ENCODE measurements around the gene DHH. TPM values are rescaled to one million over a fixed set of nuclear protein-coding genes. Genes with fewer than 3 reads are reported as not detected.

The DHH gene
- polyA plus RNA-seq, 1 of the 3 experiments (the other 2 are of a cell fraction): 0.13 TPM

DNA sequence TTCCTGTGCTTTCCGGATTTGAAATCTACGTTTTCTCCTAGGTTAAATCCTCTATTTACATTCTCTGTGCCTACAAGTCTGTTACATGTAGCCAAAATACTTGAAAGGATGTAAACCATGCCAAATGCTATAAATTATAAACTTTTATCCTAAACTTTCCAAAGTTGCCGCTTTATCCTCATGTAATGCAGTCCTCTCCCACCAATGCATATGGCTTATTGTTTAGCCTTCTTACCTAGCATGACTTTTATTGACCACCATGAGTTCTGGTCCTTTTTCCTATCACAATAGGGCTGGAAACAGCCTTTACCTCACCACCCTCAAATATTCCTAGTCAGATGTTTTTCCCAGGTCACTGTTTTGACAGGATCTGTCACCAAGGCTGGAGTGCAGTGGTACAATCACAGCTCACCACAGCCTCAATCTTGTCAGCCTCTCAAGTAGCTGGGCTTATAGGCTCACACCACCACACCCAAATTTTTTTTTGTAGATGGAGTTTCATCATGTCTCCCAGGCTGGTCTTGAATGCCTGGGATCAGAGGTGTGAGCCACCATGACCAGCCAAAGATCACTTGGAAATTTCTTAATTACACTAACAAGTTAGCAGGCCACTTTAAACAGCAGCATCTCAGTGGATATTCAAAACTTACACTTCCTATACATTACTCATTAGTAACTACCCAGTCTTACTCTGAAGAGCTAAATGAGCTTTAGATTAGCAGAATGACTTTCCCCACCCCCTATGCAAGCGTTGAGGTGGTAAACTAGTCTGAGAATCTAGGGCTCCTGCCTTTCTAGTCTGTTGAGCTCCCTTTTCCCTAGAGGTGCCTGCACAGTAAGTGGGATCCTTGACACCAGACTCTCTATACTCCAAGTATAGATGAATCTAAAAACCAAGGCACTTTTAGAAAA, 32.5 kb upstream of the DHH start:
- Histone ChIP-seq H3K4me2 (no peak overlapping the region), H3K9ac (no peak overlapping the region), H4K20me1 (ENCODE audit: insufficient read depth) (peaks cover 42% of the 10 kb centered on the region), H2AFZ (ENCODE audit: low read depth) (no peak overlapping the region), H3K27ac (ENCODE audit: low read depth in 2 of 2, low read length in 1 of 2) (0 out of 4 replicates have a peak overlapping the region, but pooled peaks of 1 of the 2 experiments have one; percentile 3), H3F3A (replicated peaks; ENCODE audit: insufficient read depth) (peaks cover 50% of the 10 kb centered on the region), H3K36me3 (replicated peaks in 1 of 2; ENCODE audit: control insufficient read depth in 1 of 2, insufficient read depth in 2 of 2, low read length in 1 of 2) (peaks cover 25 to 30% of the 10 kb centered on the region in 2 experiments), H3K9me3 (no peaks in the 10 kb centered on the region), H3K79me2 (ENCODE audit: insufficient read depth) (peaks cover 32% of the 10 kb centered on the region), H3K4me3 (ENCODE audit: low read depth in 2 of 2, low read length in 1 of 2) (no peak overlapping the region), H3K9me2 (no peaks in the 10 kb centered on the region), H3K27me3 (ENCODE audit: insufficient read depth) (no peaks in the 10 kb centered on the region), H3K4me1 (ENCODE audit: control insufficient read depth in 1 of 2, insufficient read depth in 2 of 2, low read depth in 1 of 2, low read length in 1 of 2) (peaks cover 10 to 15% of the 10 kb centered on the region in 2 experiments; a peak in 3 of 4 replicates)
- 89% methylated on average over 4 of the region's 4 CpGs for WGBS (ENCODE audit: low lambda C conversion rate)
- CTCF ChIA-PET: interaction anchor here (0.6 to 7.3 kb wide), 9 partner anchors 23 to 108 kb away, joined by 3 to 69 read pairs (median 3); partner anchors contain the start of gene DHH
- POLR2A ChIA-PET: interaction anchor here (0.5 to 0.9 kb wide), 4 partner anchors 33 to 108 kb away, joined by 3 to 8 read pairs (median 4); partner anchors contain the start of gene DHH
- DNase-seq: no peak
- peak; percentile 74 for TF ChIP-seq POLR2AphosphoS5 (IDR thresholded peaks at IDR 0.05; ENCODE audit: low read depth, low read length)
- TF ChIP-seq, protein P1, sequence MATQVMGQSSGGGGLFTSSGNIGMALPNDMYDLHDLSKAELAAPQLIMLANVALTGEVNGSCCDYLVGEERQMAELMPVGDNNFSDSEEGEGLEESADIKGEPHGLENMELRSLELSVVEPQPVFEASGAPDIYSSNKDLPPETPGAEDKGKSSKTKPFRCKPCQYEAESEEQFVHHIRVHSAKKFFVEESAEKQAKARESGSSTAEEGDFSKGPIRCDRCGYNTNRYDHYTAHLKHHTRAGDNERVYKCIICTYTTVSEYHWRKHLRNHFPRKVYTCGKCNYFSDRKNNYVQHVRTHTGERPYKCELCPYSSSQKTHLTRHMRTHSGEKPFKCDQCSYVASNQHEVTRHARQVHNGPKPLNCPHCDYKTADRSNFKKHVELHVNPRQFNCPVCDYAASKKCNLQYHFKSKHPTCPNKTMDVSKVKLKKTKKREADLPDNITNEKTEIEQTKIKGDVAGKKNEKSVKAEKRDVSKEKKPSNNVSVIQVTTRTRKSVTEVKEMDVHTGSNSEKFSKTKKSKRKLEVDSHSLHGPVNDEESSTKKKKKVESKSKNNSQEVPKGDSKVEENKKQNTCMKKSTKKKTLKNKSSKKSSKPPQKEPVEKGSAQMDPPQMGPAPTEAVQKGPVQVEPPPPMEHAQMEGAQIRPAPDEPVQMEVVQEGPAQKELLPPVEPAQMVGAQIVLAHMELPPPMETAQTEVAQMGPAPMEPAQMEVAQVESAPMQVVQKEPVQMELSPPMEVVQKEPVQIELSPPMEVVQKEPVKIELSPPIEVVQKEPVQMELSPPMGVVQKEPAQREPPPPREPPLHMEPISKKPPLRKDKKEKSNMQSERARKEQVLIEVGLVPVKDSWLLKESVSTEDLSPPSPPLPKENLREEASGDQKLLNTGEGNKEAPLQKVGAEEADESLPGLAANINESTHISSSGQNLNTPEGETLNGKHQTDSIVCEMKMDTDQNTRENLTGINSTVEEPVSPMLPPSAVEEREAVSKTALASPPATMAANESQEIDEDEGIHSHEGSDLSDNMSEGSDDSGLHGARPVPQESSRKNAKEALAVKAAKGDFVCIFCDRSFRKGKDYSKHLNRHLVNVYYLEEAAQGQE (IDR thresholded peaks at IDR 0.05; ENCODE audit: low read depth, low read length): no peak
- TF ChIP-seq RFX5 (IDR thresholded peaks at IDR 0.05; ENCODE audit: low read length): no peak
- peak; percentile 62; the same call in 1 of the 2 replicates for TF ChIP-seq SIN3A (IDR thresholded peaks at IDR 0.05; ENCODE audit: borderline replicate concordance, low read depth, low read length)
- TF ChIP-seq YY1 (IDR thresholded peaks at IDR 0.05; ENCODE audit: low read depth): no peak
- no peak for TF ChIP-seq NRF1 (IDR thresholded peaks at IDR 0.05; ENCODE audit: low read depth, low read length)
- 0 out of 2 replicates have a peak, but pooled peaks have one; percentile 18 for TF ChIP-seq JUND (IDR thresholded peaks at IDR 0.05)

DNA sequence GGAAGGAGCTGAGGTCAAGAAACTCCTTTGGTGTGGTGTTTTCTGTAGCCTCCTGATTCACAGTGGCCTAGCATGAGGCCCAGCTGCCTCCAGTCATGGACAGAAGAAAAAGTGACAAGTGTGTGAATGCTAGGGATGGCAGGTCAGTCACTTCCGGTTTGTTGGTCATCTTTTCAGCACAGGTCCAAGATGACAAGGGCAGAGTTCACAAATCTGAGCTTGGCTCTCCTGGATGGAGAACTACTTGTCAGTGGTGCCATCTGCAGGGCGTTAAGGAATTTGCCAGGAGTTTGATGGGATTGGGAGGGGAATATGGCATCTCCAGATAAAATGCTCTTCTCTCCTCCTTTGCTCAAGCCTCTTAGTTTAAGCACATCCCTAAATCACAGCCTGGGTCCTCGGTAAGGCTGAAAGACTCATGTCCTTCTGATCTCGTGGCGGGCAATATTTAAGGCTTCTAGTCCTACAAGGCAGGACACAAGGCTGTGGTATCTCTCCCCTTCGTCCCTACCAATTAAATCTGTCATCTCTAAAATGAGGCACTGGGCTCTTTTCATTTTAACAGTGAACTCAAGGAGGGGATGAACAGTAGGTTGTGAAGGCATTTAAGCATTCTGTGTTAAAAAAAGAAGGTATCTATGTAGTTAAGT, 26.6 kb upstream of the DHH start:
- no peak overlapping the region for H3K27ac ChIP-seq (ENCODE audit: low read depth in 2 of 2, low read length in 1 of 2)
- H3K9ac ChIP-seq: no peak overlapping the region
- H3K9me3 ChIP-seq: no peaks in the 10 kb centered on the region
- H3K4me2 ChIP-seq: no peak overlapping the region
- H2AFZ ChIP-seq (ENCODE audit: low read depth): peak overlapping the region; percentile 64
- peaks cover 9% of the 10 kb centered on the region for H3F3A ChIP-seq (replicated peaks; ENCODE audit: insufficient read depth)
- no peak overlapping the region; a peak in 1 of 4 replicates for H3K4me3 ChIP-seq (ENCODE audit: low read depth in 2 of 2, low read length in 1 of 2)
- WGBS (ENCODE audit: low lambda C conversion rate): 18% methylated on average over 6 of the region's 6 CpGs
- peaks cover 1% of the 10 kb centered on the region; the same call in 1 of the 2 replicates for H4K20me1 ChIP-seq (ENCODE audit: insufficient read depth)
- no peaks in the 10 kb centered on the region for H3K36me3 ChIP-seq (replicated peaks in 1 of 2; ENCODE audit: control insufficient read depth in 1 of 2, insufficient read depth in 2 of 2, low read length in 1 of 2)
- CTCF ChIA-PET: interaction anchor here (0.5 to 10.3 kb wide), 20 partner anchors 9 to 124 kb away, joined by 3 to 147 read pairs (median 6); partner anchors contain the start of genes DHH, LMBR1L and TUBA1B
- H3K27me3 ChIP-seq (ENCODE audit: insufficient read depth): no peaks in the 10 kb centered on the region
- peak; percentile 77 for DNase-seq
- POLR2A ChIA-PET: interaction anchor here (0.8 to 2.0 kb wide), 4 partner anchors 10 to 67 kb away, joined by 3 to 11 read pairs (median 4); partner anchors contain the start of genes RHEBL1 and TUBA1B
- no peaks in the 10 kb centered on the region for H3K79me2 ChIP-seq (ENCODE audit: insufficient read depth)
- no peaks in the 10 kb centered on the region; a peak in 1 of 4 replicates for H3K4me1 ChIP-seq (ENCODE audit: control insufficient read depth in 1 of 2, insufficient read depth in 2 of 2, low read depth in 1 of 2, low read length in 1 of 2)
- H3K9me2 ChIP-seq: no peaks in the 10 kb centered on the region
- TF ChIP-seq, protein P2, sequence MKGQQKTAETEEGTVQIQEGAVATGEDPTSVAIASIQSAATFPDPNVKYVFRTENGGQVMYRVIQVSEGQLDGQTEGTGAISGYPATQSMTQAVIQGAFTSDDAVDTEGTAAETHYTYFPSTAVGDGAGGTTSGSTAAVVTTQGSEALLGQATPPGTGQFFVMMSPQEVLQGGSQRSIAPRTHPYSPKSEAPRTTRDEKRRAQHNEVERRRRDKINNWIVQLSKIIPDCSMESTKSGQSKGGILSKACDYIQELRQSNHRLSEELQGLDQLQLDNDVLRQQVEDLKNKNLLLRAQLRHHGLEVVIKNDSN (IDR thresholded peaks at IDR 0.05; ENCODE audit: borderline replicate concordance, low read depth): no peak
- TF ChIP-seq FOXJ3 (CRISPR knock-in tag; IDR thresholded peaks at IDR 0.05) (no peak), YY1 (IDR thresholded peaks at IDR 0.05; ENCODE audit: low read depth) (no peak), EP300 (IDR thresholded peaks at IDR 0.05; ENCODE audit: borderline replicate concordance in 1 of 2, low read depth in 1 of 2, low read length in 1 of 2) (no peak), FOSL2 (IDR thresholded peaks at IDR 0.05; ENCODE audit: borderline replicate concordance, low read depth) (no peak), CHD2 (IDR thresholded peaks at IDR 0.05; ENCODE audit: low read length, partially characterized antibody) (no peak)
- TF ChIP-seq, protein P3, sequence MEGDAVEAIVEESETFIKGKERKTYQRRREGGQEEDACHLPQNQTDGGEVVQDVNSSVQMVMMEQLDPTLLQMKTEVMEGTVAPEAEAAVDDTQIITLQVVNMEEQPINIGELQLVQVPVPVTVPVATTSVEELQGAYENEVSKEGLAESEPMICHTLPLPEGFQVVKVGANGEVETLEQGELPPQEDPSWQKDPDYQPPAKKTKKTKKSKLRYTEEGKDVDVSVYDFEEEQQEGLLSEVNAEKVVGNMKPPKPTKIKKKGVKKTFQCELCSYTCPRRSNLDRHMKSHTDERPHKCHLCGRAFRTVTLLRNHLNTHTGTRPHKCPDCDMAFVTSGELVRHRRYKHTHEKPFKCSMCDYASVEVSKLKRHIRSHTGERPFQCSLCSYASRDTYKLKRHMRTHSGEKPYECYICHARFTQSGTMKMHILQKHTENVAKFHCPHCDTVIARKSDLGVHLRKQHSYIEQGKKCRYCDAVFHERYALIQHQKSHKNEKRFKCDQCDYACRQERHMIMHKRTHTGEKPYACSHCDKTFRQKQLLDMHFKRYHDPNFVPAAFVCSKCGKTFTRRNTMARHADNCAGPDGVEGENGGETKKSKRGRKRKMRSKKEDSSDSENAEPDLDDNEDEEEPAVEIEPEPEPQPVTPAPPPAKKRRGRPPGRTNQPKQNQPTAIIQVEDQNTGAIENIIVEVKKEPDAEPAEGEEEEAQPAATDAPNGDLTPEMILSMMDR (IDR thresholded peaks at IDR 0.05): peak; percentile 72
- TF ChIP-seq, protein P4, sequence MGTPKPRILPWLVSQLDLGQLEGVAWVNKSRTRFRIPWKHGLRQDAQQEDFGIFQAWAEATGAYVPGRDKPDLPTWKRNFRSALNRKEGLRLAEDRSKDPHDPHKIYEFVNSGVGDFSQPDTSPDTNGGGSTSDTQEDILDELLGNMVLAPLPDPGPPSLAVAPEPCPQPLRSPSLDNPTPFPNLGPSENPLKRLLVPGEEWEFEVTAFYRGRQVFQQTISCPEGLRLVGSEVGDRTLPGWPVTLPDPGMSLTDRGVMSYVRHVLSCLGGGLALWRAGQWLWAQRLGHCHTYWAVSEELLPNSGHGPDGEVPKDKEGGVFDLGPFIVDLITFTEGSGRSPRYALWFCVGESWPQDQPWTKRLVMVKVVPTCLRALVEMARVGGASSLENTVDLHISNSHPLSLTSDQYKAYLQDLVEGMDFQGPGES (IDR thresholded peaks at IDR 0.05; ENCODE audit: low read depth, low read length): no peak

All from SK-N-SH (cell line).